Fibroblast of pulmonary artery (primary cell): Measurements from ENCODE around the gene HOXD9.

ENCODE experiments used
- DNase-seq: peaks from one replicate; pipeline ENCODE4 v3.0.0-alpha.2; 2010; ENCODE audit warnings: low read depth
- H3K4me3 ChIP-seq: replicated peaks from 2 replicates; pipeline ENCODE4 v1.5.1; 2011; ENCODE audit warnings: low read depth, mild to moderate bottlenecking, control low read depth, low read length, moderate library complexity
- TF ChIP-seq, protein P1 (sequence below): IDR thresholded peaks from 2 replicates; pipeline ENCODE4 v1.5.1; 2011; ENCODE audit warnings: mild to moderate bottlenecking, control low read depth, low read length, inconsistent platforms; ENCODE audit errors: missing control alignments

HOXD9 gene

DNA sequence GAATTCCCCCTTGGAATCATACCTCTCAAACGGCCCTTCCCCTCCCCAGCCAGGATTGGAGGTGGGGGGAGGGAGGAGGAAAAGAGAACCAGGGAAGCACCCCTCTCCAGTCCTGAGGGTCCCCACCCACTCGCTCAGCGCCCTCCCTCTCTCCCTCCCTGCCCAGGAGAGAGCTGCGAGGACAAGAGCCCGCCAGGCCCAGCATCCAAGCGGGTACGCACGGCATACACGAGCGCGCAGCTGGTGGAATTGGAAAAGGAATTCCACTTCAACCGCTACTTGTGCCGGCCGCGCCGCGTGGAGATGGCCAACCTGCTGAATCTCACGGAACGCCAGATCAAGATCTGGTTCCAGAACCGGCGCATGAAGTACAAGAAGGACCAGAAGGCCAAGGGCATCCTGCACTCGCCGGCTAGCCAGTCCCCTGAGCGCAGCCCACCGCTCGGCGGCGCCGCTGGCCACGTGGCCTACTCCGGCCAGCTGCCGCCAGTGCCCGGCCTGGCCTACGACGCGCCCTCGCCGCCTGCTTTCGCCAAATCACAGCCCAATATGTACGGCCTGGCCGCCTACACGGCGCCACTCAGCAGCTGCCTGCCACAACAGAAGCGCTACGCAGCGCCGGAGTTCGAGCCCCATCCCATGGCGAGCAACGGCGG, 49.0 kb downstream of the HOXD9 start:
- DNase-seq: no peak
- H3K4me3 ChIP-seq: no peak overlapping the region
- TF ChIP-seq, protein P1, sequence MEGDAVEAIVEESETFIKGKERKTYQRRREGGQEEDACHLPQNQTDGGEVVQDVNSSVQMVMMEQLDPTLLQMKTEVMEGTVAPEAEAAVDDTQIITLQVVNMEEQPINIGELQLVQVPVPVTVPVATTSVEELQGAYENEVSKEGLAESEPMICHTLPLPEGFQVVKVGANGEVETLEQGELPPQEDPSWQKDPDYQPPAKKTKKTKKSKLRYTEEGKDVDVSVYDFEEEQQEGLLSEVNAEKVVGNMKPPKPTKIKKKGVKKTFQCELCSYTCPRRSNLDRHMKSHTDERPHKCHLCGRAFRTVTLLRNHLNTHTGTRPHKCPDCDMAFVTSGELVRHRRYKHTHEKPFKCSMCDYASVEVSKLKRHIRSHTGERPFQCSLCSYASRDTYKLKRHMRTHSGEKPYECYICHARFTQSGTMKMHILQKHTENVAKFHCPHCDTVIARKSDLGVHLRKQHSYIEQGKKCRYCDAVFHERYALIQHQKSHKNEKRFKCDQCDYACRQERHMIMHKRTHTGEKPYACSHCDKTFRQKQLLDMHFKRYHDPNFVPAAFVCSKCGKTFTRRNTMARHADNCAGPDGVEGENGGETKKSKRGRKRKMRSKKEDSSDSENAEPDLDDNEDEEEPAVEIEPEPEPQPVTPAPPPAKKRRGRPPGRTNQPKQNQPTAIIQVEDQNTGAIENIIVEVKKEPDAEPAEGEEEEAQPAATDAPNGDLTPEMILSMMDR: no peak

- no peak for DNase-seq
- TF ChIP-seq, protein P1: no peak
- H3K4me3 ChIP-seq: no peak overlapping the region
Measured at GRCh38 chr2:176172007-176172894, 49.7 kb downstream of the HOXD9 start.

DNA sequence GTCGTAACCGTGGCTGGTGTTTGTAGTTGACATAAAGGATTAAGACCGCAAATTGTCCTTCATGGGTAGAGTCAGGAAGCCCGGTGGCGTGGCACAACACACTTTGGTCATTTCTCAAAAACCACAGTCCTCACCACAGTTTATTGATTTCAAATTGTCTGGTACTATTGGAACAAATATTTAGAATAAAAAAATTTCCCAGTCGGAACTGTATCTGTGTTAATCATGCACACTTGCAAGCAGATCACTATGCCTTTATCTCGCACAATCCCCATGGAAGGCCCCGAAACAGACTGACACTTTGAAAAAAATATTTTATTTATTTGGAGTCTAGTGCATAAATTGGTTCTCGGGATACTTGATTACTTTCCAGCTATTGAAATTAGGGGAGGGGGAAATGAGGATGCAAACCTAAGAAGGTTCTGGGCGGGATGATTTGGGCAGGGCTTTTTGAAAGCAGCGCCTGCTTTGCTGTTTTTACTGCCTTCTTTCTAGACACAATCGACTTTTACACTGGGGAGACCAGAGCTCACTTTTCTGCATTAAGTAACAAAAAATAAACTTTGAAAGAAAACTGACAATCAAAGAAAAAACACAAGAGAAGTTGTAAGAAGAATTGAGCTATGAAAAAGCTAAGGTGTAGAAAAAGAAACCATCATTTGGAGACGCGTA, 50.5 kb downstream of the HOXD9 start:
- no peak overlapping the region for H3K4me3 ChIP-seq
- TF ChIP-seq, protein P1: no peak
- DNase-seq: no peak

DNA sequence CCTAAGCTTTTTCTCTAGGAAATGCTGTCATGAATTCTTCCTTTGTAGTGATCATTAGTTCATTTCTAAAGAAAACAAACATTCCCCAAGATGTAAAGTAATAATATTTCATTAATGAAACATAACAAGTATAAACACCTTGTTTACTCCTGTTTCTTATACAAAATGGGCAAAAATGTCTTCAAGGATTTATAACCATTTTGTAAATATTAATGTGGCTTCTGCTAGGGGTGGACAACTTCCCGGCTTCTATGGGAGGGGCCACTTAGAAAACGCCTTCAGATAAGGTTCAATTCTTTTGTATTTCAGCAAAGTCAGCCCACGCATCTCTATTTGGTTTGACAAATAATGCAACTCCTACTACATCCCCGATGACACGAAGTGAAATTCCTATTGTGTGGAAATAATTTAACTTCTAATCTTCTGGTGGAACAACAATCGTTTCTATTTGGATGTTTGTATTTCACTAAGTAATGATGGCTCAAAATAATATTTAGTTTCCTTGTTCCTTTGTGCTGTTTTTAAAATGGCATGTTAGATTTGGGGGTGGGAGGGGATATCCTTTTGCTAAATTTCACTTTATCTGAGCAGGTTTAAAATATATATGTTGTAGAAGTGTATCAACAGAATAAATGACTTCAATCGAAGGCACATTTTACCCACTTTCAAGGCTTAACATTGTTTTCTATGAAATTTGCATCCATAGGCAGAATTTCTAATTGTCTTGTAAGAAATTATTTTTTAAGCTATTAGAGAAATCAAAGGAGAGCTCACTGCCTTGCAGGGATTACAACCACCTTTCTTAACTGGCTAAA, 51.3 kb downstream of the HOXD9 start:
- TF ChIP-seq, protein P1: no peak
- no peak overlapping the region for H3K4me3 ChIP-seq
- no peak for DNase-seq

GRCh38 chr2:176174382-176174823, 51.9 kb downstream of the HOXD9 start:
- no peak for DNase-seq
- H3K4me3 ChIP-seq: no peak overlapping the region
- TF ChIP-seq, protein P1: no peak
